ENCODE data around the gene NUDCD3.

DNA sequence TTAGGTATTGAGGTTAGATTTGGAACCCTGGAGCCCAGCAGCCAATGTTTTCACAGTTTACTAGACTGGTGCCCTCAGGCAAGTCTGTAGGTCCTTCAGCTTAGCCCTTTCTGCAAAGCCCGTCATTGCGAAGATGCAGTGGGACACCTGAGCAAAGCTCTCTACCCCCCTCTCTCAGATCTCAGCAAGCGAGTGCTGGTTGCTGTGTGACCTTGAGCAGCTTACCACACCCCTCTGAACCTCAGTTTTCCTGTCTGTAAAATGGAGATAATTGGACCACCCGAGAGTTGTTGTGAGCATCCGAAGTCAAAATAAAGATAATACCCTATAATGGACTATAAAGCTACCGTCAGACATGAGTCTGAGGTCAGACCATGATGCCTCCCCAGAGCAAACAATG, 47.0 kb upstream of the NUDCD3 start:
- TF ChIP-seq CTCF (IDR thresholded peaks at IDR 0.05) (no peak), POLR2A (IDR thresholded peaks at IDR 0.05) (no peak), POLR2AphosphoS5 (IDR thresholded peaks at IDR 0.05) (no peak)

All from sigmoid colon (tissue), 4 donors.